CD4-positive, CD25-positive, alpha-beta regulatory T cell (primary cell): ENCODE measurements around the gene ATP6V1G2. TPM values are rescaled to one million over a fixed set of nuclear protein-coding genes. Genes with fewer than 3 reads are reported as not detected.

Experiments used
- ATAC-seq, 2 donors: fragments of 150-1000 bp; cut with Tn5 transposase; one replicate each; pipeline ENCODE4 v1.10.0; 2021; ENCODE audit warnings: low read depth in 2 of 2, moderate number of reproducible peaks in 2 of 2, moderate library complexity in 1 of 2
- DNase-seq, 3 donors: peaks; one replicate each; pipeline versions ENCODE4 v3.0.0 to v3.0.0-alpha.2; 2012 to 2022; ENCODE audit warnings: mixed read lengths in 1 of 3
- H3K27ac ChIP-seq: one replicate; pipeline ENCODE4 v1.7.0; 2013; ENCODE audit warnings: mild to moderate bottlenecking, low read length; ENCODE audit not compliant: insufficient read depth, poor library complexity, severe bottlenecking
- H3K27me3 ChIP-seq: one replicate; pipeline ENCODE4 v1.7.0; 2013; ENCODE audit warnings: low read length; ENCODE audit not compliant: control insufficient read depth, insufficient read depth
- H3K36me3 ChIP-seq: one replicate; pipeline ENCODE4 v1.7.0; 2013; ENCODE audit warnings: mild to moderate bottlenecking, low read length, moderate library complexity; ENCODE audit not compliant: control insufficient read depth, insufficient read depth
- H3K4me1 ChIP-seq: 2 replicates; pipeline ENCODE4 v1.7.0; 2013; ENCODE audit warnings: mild to moderate bottlenecking, low read length; ENCODE audit not compliant: insufficient read depth, control insufficient read depth, poor library complexity, severe bottlenecking
- H3K4me3 ChIP-seq: one replicate; pipeline ENCODE4 v1.7.0; 2013; ENCODE audit warnings: low read depth, mild to moderate bottlenecking, low read length, moderate library complexity
- H3K9me3 ChIP-seq, 2 experiments: 1 replicate in 1 of 2; 2 replicates in 1 of 2; pipeline ENCODE4 v1.7.0; 2013; ENCODE audit warnings: low read length in 2 of 2, mild to moderate bottlenecking in 1 of 2, moderate library complexity in 1 of 2; ENCODE audit not compliant: control insufficient read depth in 2 of 2
- H3K27ac Mint-ChIP-seq, 3 donors: one replicate each; pipeline ENCODE4 v1.8.0; 2020 to 2022; ENCODE audit warnings: mild to moderate bottlenecking in 3 of 3, mixed read lengths in 3 of 3, moderate library complexity in 2 of 3
- H3K27me3 Mint-ChIP-seq: one replicate; pipeline ENCODE4 v1.8.0; 2022; ENCODE audit warnings: mild to moderate bottlenecking, mixed read lengths
- H3K36me3 Mint-ChIP-seq: one replicate; pipeline ENCODE4 v1.8.0; 2020; ENCODE audit warnings: mixed read lengths
- H3K4me1 Mint-ChIP-seq, 4 donors: one replicate each; pipeline ENCODE4 v1.8.0; 2020 to 2022; ENCODE audit warnings: mixed read lengths in 4 of 4, mild to moderate bottlenecking in 1 of 4
- H3K4me3 Mint-ChIP-seq, 4 donors: one replicate each; pipeline ENCODE4 v1.8.0; 2020 to 2022; ENCODE audit warnings: mild to moderate bottlenecking in 4 of 4, mixed read lengths in 4 of 4, moderate library complexity in 3 of 4
- H3K9me3 Mint-ChIP-seq, 7 donors: one replicate each; pipeline ENCODE4 v1.8.0; 2020 to 2022; ENCODE audit warnings: mixed read lengths in 7 of 7, mild to moderate bottlenecking in 3 of 7, moderate library complexity in 2 of 7
- polyA plus RNA-seq, 4 donors: library from polyadenylated mRNA; unstranded; fragments of 300-500 nt; fragmentation: Illumina TruSeq; gene quantifications; one replicate each; pipeline ENCODE4 v1.2.3, GENCODE V29; 2021
- total RNA-seq: library from RNA; stranded (reverse); gene quantifications from one replicate; pipeline ENCODE4 v1.2.3, GENCODE V29; 2022

ATP6V1G2 gene
- total and polyA plus RNA-seq, 5 donors from 2014 or later, result 1.1 to 3.9 (median 1.5) TPM

GRCh38 chr6:31567531-31568370, 21.3 kb upstream of the ATP6V1G2 start:
- peak overlapping the region in 3 of 4 donors; percentile 50 to 88 (median 82) for H3K4me3 Mint-ChIP-seq
- H3K9me3 Mint-ChIP-seq, result no peaks in the 10 kb centered on the region
- peak overlapping the region; percentile 68 for H3K4me3 ChIP-seq
- DNase-seq (peak in 2 of 3 donors; percentile 36 to 68), ATAC-seq (peak in 1 of 2 donors; percentile 14)
- H3K27me3 ChIP-seq, result no peaks in the 10 kb centered on the region
- peaks cover 24 to 89% (median 61%) of the 10 kb centered on the region in 4 donors for H3K4me1 Mint-ChIP-seq
- peaks cover 10% of the 10 kb centered on the region for H3K27me3 Mint-ChIP-seq
- H3K9me3 ChIP-seq, result no peaks in the 10 kb centered on the region
- peaks cover 28% of the 10 kb centered on the region for H3K36me3 Mint-ChIP-seq
- peaks cover 8% of the 10 kb centered on the region for H3K36me3 ChIP-seq
- peak overlapping the region; percentile 95 for H3K27ac ChIP-seq
- peaks cover 57% of the 10 kb centered on the region for H3K4me1 ChIP-seq
- H3K27ac Mint-ChIP-seq, result peak overlapping the region; percentile 89 to 98 (median 94)

DNA sequence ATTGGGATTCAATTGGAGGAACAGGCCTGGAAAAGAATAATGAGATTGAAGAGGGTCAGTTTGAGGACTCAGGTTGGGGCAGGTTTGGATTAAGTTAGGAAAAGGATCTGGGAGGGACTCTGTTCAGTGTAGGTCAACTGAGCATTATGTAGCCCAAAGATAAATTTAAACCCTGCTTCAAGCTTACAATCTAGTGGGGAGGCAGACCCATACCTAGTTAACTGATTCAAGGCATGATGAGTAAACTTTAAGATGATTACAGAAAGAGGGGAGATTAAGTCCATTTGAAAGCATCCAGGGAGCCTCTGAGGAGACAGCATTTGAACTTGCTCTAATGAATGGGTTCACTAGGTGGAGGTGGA, 14.3 kb upstream of the ATP6V1G2 start:
- Histone ChIP-seq H3K4me3 (peak overlapping the region; percentile 71), H3K27ac (peak overlapping the region; percentile 77)
- H3K27me3 Mint-ChIP-seq, result peaks cover 4% of the 10 kb centered on the region

DNA sequence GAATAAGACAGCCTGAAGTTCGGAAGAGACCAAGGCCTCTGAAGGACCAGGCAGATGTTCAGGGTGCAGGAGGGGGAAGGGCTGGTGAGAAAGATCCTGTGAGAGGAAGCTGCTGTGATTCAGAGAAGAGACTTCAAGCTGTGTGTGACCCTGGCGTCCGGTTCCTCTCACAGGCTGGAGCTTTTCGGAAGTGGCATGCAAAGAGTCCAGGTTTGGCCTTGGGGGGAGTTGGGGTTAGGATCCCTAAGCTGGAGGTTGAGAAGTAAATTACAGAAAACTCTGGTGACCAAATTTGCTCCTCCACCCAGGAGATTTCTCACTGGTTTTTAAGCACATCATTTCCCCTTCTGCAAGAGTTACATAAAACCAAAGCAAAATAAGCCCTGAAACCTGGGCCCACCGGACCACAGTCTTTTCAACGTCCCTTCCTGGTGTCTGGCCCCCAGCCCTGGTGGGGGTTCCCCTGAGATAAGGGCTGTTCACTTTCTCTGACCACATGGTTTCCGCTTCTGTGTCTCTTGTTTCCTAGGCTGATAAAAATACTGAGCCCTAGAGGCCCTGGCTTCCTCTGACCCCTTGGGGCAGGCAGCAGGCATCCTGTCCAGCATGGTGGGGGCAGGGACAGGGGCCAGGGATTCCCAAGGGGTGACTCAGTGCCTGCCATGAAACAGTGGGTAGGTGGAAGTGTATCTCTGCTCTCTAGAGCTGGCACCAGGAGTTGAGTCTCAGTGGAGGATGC, 13.7 kb upstream of the ATP6V1G2 start:
- H3K36me3 Mint-ChIP-seq, result peaks cover 26% of the 10 kb centered on the region
- no peaks in the 10 kb centered on the region for H3K9me3 ChIP-seq
- peak overlapping the region; percentile 77 for H3K27ac ChIP-seq
- H3K4me1 Mint-ChIP-seq, result peaks cover 15 to 77% (median 47%) of the 10 kb centered on the region in 4 donors
- no peaks in the 10 kb centered on the region for H3K27me3 ChIP-seq
- peak overlapping the region; percentile 44 to 88 (median 81) for H3K4me3 Mint-ChIP-seq
- DNase-seq (peak; percentile 32 to 86 (median 44)), ATAC-seq (peak; percentile 73 to 77)
- peaks cover 58% of the 10 kb centered on the region for H3K4me1 ChIP-seq
- peaks cover 6% of the 10 kb centered on the region for H3K36me3 ChIP-seq
- peak overlapping the region; percentile 86 to 96 (median 94) for H3K27ac Mint-ChIP-seq
- H3K27me3 Mint-ChIP-seq, result no peaks in the 10 kb centered on the region
- H3K9me3 Mint-ChIP-seq, result no peaks in the 10 kb centered on the region
- H3K4me3 ChIP-seq, result peak overlapping the region; percentile 71

More for the DNA sequence above, 14.3 kb upstream of the ATP6V1G2 start:
- no peaks in the 10 kb centered on the region for H3K9me3 ChIP-seq
- H3K27me3 ChIP-seq, result no peaks in the 10 kb centered on the region
- DNase-seq (no peak), ATAC-seq (no peak)
- H3K4me1 ChIP-seq, result peaks cover 58% of the 10 kb centered on the region
- Mint-ChIP-seq H3K27ac (peak overlapping the region; percentile 86 to 96 (median 94)), H3K9me3 (no peaks in the 10 kb centered on the region), H3K36me3 (peaks cover 32% of the 10 kb centered on the region), H3K4me1 (peaks cover 15 to 83% (median 53%) of the 10 kb centered on the region in 4 donors), H3K4me3 (peak overlapping the region; percentile 44 to 88 (median 81))
- peaks cover 8% of the 10 kb centered on the region for H3K36me3 ChIP-seq

DNA sequence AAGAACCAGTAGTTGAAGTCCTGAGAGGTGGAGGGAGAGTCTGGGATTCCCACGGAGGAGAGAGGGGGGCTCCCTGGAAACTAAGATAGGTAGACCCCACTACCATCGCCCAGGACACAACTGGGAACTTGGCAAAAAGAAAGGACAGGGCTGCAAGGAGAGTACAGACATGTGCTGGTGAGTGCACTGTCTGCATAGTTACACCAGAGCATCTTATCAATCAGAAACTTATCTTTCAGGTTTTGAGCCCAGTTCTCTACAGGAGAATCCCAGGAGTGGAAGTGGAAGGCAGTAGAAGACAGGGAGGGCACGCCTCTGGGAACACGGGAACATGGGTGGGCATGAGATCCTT, 13.2 kb upstream of the ATP6V1G2 start:
- no peaks in the 10 kb centered on the region for H3K9me3 ChIP-seq
- no peak for DNase-seq
- H3K27me3 ChIP-seq, result no peaks in the 10 kb centered on the region
- Mint-ChIP-seq H3K4me3 (peak overlapping the region; percentile 33 to 88 (median 81)), H3K9me3 (no peaks in the 10 kb centered on the region), H3K36me3 (peaks cover 25% of the 10 kb centered on the region), H3K27ac (peak overlapping the region; percentile 86 to 96 (median 94)), H3K4me1 (peaks cover 15 to 76% (median 45%) of the 10 kb centered on the region in 4 donors), H3K27me3 (no peaks in the 10 kb centered on the region)
- ATAC-seq, result peak; percentile 10 to 31
- H3K27ac ChIP-seq, result peak overlapping the region; percentile 77
- H3K4me3 ChIP-seq, result peak overlapping the region; percentile 71
- H3K4me1 ChIP-seq, result peaks cover 58% of the 10 kb centered on the region
- H3K36me3 ChIP-seq, result peaks cover 3% of the 10 kb centered on the region

DNA sequence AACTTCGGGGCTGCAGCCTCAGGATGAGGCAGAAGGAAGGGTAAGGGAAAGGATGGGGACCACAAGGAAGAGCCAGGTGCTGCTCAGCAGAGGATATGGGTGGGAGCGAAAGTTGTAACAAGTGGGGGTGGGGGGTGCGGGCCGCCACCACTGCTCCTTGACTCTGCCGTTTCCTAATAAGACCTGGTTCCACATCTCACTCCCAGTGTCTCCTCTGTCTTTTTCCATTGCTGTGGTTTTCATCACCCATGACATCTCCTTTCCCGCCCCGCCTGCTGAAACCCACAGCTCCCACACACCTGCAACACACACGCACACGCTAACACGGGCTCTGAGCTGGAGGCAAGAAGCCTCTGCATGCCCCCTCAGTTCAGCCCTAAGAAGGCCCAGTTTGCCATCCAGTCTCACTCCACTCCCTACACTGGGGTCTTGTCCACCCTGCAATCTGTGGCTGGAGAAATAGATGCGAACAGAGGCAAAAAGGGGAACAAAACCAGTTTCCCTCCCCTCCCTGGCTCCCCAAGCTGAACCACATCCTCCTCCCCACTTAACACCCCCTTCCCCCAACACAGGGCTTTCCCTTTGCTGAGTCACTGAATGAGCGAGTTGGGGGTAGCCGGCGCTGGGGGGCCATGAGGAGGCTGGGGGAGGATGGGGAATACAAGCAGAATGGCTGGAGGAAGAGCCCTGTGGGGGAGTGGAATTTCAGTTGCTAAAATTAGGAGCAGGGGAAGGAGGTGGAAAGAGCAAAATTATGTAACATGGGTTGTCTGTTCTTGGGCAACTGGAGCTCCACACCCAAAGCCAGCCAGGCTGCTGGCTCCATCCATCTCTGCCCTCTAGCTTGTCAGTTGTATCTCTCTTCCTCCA, 12.5 kb upstream of the ATP6V1G2 start:
- Mint-ChIP-seq H3K36me3 (peaks cover 23% of the 10 kb centered on the region), H3K9me3 (no peaks in the 10 kb centered on the region), H3K27me3 (no peaks in the 10 kb centered on the region), H3K4me3 (peak overlapping the region; percentile 33 to 88 (median 81)), H3K27ac (peak overlapping the region; percentile 86 to 96 (median 94)), H3K4me1 (peaks cover 15 to 74% (median 44%) of the 10 kb centered on the region in 4 donors)
- Histone ChIP-seq H3K27ac (peak overlapping the region; percentile 77), H3K36me3 (peaks cover 3% of the 10 kb centered on the region), H3K9me3 (no peaks in the 10 kb centered on the region), H3K27me3 (no peaks in the 10 kb centered on the region), H3K4me1 (peaks cover 58% of the 10 kb centered on the region), H3K4me3 (peak overlapping the region; percentile 71)
- ATAC-seq (peak; percentile 73 to 75), DNase-seq (peak; percentile 51 to 79 (median 64))

- Mint-ChIP-seq H3K4me3 (peak overlapping the region in 2 of 4 donors; percentile 38 to 88), H3K4me1 (peaks cover 15 to 70% (median 42%) of the 10 kb centered on the region in 4 donors), H3K9me3 (no peaks in the 10 kb centered on the region), H3K27ac (peak overlapping the region in 2 of 3 donors; percentile 79 to 96), H3K27me3 (no peaks in the 10 kb centered on the region), H3K36me3 (peaks cover 19% of the 10 kb centered on the region)
- H3K27me3 ChIP-seq, result no peaks in the 10 kb centered on the region
- H3K36me3 ChIP-seq, result no peaks in the 10 kb centered on the region
- H3K27ac ChIP-seq, result peak overlapping the region; percentile 77
- DNase-seq, result no peak
- no peak for ATAC-seq
- H3K4me3 ChIP-seq, result peak overlapping the region; percentile 71
- no peaks in the 10 kb centered on the region for H3K9me3 ChIP-seq
- peaks cover 58% of the 10 kb centered on the region for H3K4me1 ChIP-seq
Measured at GRCh38 chr6:31558318-31558625, 11.9 kb upstream of the ATP6V1G2 start.
